Putamen (tissue), 1 donor: ENCODE measurements around the gene TLR1.
"Not testable (repeated sequence)": the region's sequence is repeated elsewhere in the genome, so short reads cannot be mapped to it uniquely, and the experiment has no call there.

Experiments used
- DNase-seq: peaks from one replicate; pipeline ENCODE4 v3.0.0-alpha.2; 2016; ENCODE audit warnings: low spot score

TLR1 gene

DNA sequence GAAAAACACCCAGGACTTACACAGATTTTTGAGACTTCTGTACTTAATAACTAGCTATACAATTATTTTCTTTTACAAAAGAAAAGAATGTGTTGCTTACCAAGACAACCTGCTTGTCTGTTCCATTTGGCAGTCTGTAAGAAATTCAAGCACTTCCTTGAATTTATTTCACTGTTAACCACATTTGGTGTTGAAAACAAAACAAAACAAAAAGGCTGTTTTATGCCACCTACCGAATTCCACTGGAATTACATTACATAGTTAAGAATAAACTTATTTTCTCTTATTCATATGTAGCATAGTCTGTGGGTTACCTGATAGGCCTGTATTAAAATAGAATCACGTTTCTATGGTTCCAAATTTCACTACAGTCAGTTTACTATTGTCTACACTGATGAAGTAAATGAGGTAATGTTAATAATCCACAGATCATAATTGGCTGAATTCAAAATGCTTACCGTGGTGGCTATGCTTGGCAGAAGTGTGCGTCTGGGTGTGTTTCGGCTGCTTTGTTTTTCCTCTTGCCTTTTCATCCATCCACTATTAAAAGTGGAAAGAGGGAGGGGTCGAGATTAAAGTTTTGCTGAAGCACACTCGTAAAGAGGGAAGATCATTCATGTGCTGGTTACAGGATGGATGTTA, at the start of gene TLR1:
Gene TLR1, minus strand, starts transcription at position 138 of the 642 bp plus-strand sequence. CDS start 5,960 bp downstream, outside the sequence.
- DNase-seq, result peak; percentile 43

GRCh38 chr4:38846015-38846414, 41.4 kb upstream of the TLR1 start:
- no peak for DNase-seq

- DNase-seq, result no peak
Measured at GRCh38 chr4:38842994-38843393, 38.4 kb upstream of the TLR1 start.

DNA sequence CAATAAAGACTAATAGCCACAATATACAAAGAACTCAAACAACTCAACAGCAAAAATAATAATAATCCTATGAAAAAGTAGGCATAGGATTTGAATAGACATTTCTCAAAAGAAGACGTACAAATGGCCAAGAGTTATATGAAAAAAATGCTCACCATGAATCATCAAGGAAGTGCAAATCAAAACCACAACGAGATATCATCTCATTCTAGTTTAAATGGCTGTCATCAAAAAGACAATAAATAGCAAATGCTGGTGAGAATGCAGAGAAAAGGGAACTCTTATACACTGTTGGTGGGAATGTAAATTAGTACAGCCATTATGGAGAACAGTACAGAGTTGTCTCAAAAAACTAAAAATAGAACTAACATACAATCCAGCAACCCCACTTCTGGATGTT, 33.3 kb upstream of the TLR1 start:
- no peak for DNase-seq

- no peak for DNase-seq
Measured at GRCh38 chr4:38837334-38837733, 32.7 kb upstream of the TLR1 start.

GRCh38 chr4:38834570-38834969, 30.0 kb upstream of the TLR1 start:
- no peak for DNase-seq

DNA sequence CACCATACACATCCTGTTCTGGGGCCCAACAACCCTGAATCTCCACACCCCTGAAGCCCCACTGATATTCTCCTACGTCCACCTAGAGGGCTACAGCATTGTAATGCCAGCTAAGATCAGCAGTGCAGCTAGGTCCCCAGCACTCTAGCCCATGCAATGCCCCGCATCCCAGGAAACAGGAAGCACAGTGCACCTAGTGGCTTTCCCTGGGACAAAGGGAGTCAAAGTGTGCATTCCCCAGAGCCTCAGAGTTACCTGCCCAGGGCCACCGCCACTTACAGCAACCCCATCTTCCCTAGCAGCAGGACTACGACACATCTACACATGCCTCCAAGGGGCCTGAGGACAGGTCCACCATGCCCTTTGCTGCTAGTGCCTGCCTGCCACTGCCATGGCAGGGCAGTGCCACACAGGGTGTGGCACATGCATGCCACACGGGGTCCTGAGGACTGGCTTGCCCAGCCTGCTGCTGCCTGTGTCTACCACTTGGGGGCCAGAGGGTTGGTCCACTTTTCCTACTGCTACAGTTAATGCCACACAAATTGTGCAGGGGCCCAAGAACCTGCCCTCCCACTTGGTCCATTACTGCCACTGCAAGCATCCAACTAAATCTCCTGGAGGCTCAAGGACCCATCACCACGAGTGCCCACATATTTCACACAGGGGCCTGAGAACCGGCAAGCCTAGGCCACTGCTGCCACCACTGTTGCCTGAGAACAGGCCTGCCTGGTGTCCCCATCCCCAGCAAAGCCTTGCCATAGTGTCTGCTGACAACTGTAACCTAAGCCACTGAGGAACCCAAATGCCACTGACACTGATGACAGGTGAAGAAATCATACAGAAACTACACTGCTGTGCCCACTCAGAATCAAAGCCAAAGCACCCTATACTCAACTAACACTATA, 28.3 kb upstream of the TLR1 start:
- no peak for DNase-seq

DNA sequence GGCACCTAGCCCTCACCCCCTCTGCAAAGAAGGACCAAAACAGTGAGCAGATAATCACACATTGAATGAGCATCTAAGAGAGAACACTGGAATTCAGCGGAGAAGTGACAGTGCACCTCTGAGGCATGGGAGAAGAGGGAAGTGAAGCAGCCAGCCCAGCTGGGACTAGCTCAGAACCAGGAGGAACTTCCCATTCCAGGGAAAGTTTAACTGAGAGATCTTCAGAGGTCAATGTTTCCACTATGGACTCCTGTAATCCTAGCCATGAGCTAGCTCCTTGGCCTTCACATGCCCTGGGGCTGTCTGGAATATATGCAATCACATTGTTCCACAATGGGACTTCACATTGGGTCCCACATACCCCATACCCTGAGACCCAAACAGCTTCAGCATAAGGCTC, 27.6 kb upstream of the TLR1 start:
- DNase-seq, result no peak

DNA sequence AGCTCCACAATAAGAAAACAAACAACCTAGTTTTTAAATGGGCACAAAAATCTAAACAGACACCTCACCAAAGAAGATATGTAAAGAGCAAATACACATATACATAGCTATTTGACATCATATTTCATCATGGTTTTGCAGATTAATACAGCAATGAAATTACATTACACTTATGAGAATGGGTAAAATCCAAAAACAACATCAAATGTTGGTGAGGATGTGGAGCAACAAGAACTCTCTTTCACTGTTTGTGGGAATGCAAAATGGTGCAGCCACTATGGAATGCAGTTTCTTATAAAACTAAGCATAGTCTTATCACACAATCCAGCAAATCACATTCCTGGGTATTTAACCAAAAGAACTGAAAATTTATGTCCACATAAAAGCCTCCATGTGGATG, 27.1 kb upstream of the TLR1 start:
- no peak for DNase-seq

DNA sequence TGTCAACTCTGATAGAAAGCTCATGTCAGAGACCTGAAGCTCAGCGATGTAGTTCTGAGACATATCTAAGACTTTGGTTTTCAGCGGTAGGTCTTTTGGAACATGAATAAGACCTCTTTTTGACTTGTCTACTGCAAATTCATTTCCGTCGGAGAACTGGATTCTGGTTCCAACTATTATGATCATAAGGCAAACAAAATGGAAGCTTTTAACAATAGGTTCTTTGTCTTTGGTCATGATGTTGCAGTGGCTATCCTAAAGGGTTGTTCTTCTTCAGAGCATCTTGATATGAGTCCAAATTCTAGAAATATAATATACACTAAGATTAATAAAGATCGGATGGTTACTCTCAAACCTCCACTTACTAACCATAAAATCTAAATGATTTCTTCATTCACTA, 24.6 kb upstream of the TLR1 start:
- no peak for DNase-seq

GRCh38 chr4:38823766-38824165, 19.2 kb upstream of the TLR1 start:
- DNase-seq, result no peak

DNA sequence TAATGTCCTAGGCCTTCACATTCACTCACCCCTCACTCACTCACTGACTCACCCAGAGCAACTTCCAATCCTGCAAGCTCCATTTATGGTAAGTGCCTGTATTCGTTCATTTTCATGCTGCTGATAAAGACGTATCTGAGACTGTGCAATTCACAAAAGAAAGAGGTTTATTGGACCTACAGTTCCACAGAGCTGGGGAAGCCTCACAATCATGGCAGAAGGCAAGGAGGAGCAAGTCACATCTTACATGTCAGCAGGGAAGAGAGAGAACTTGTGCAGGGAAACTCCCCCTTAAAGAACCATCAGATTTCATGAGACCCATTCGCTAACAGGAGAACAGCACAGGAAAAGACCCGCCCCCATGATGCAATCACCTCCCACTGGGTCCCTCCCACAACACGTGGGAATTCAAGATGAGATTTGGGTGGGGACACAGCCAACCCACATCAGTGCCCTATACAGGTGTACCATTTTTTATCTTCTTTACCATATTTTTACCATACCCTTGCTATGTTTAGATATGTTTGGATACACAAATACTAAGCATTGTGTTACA, 18.2 kb upstream of the TLR1 start:
- no peak for DNase-seq

- DNase-seq, result no peak
Measured at GRCh38 chr4:38821739-38822138, 17.1 kb upstream of the TLR1 start.

- no peak for DNase-seq
Measured at GRCh38 chr4:38820329-38821061, 15.9 kb upstream of the TLR1 start.

- no peak for DNase-seq
Measured at GRCh38 chr4:38819569-38819968, 15.0 kb upstream of the TLR1 start.

GRCh38 chr4:38818441-38818976, 13.9 kb upstream of the TLR1 start:
- DNase-seq, result no peak

DNA sequence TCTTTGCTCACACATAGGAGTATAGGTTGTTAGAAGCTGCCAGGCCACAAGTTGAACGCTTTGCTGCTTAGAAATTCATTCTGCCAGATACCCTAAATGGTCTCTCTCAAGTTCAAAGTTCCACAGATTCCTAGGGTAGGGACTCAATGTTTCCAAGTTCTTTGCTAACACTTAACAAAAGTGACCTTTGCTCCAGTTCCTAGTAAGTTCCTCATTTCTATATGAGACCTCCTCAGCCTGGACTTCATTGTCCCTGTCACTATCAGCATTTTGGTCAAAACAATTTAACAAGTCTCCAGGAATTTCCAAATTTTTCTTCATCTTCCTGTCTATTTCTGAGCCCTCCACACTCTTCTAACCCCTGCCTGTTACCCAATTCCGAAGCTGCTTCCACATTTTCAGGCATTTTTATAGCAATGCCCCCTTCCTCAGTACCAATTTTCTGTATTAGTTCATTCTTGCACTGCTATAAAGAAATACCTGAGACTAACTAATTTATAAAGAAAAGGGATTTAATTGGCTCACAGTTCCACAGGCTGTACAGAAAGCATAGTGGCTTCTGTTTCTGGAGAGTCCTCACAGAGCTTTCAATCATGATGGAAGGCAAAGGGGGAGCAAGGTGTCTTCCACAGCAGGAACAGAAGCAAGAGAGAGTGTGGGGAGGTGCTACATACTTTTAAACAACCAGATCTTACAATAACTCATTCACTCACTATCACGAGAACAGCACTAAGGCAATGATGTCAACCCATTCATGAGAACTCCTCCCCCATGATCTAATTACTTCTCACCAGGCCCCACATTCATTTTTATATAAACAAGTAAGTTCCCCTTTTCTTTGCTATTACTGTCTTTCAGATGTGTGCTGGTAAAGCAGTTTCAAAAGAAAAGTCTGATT, 11.5 kb upstream of the TLR1 start:
- DNase-seq, result peak; percentile 58

DNA sequence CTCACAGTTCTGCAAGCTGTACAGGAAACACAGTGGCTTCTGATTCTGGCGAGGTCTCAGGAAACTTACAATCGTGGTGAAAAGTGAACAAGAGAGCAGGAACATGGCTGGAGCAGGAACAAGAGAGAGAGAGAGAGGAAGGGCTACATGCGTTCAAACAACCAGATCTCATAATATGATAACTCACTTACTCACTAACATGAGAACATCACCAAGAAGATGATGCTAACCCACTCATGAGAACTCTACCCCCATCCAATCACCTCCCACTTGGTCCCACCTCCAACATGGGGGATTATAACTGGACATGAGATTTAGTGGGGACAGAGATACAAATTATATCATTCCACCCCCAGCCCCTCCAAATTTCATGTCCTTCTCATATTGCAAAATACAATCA, 9.8 kb upstream of the TLR1 start:
- no peak for DNase-seq

DNA sequence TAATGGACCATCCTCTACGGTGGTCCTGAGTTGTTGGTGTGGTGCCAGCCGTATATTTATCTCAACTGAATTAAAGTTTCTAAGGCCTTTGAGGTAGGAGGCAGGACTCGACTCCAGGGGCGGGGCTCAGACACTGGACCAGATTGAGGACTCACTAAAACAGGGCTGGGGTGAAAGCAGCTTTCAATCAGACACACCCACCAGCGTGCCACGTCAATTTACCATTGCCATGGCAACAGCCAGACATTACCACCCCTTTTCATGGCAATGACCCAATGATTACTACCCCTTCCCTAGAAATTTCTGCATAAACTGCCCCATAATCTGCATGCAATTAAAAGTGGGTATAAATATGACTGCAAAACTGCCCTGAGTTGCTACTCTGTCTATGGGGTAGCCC, 6.7 kb upstream of the TLR1 start:
- no peak for DNase-seq

- not testable (repeated sequence) for DNase-seq
Measured at GRCh38 chr4:38807462-38807861, 2.9 kb upstream of the TLR1 start.

DNA sequence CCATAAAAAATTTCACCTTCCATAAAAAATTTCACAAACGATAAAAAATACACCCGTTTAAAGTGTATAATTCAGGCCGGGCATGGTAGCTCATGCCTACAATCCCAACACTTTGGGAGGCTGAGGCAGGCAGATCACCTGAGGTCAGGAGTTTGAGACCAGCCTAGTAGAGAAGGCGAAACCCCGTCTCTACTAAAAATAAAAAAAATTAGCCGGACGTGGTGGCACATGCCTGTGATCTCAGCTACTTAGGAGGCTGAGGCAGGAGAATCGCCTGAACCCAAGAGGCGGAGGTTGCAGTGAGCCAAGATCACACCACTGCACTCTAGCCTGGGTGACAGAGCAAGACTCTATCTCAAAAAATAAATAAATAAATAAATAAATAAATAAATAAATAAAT, 1.7 kb upstream of the TLR1 start:
- DNase-seq, result not testable (repeated sequence)
